Prostate gland (tissue), 2 donors: ENCODE data around the gene FAM186B. TPM values are rescaled to one million over a fixed set of nuclear protein-coding genes. Genes with fewer than 3 reads are reported as not detected.

Experiments
- DNase-seq: peaks from one replicate; pipeline ENCODE4 v3.0.0-alpha.2; 2019; ENCODE audit warnings: low spot score
- H3K27ac ChIP-seq, 2 donors: fragments of 200-600 bp; sonication (generic); 2 replicates each; pipeline ENCODE4 v1.5.1; 2017 to 2019
- H3K27me3 ChIP-seq: fragments of 200-600 bp; sonication (generic); replicated peaks from 2 replicates; pipeline ENCODE4 v1.5.1; 2019; ENCODE audit not compliant: insufficient read depth
- H3K36me3 ChIP-seq, 2 donors: fragments of 200-600 bp; sonication (generic); 1 replicate in 1 of 2; 2 replicates in 1 of 2; pipeline versions ENCODE4 v1.5.1 to v1.8.1; 2017 to 2019
- H3K4me1 ChIP-seq: fragments of 200-600 bp; sonication (generic); replicated peaks from 2 replicates; pipeline ENCODE4 v1.5.1; 2019
- H3K4me3 ChIP-seq, 2 donors: fragments of 200-600 bp; sonication (generic); 2 replicates each; pipeline ENCODE4 v1.5.1; 2017 to 2019
- H3K9me3 ChIP-seq: fragments of 200-600 bp; sonication (generic); 2 replicates; pipeline ENCODE4 v1.5.1; 2017
- POLR2A ChIP-seq: fragments of 450-650 bp; IDR thresholded peaks from one replicate; pipeline ENCODE4 v1.6.1; 2016; ENCODE audit warnings: antibody characterized with exemption, mild to moderate bottlenecking
- POLR2AphosphoS5 ChIP-seq: sonication (generic); formaldehyde crosslinking; IDR thresholded peaks from one replicate; pipeline ENCODE4 v1.6.1; 2017; ENCODE audit warnings: antibody characterized with exemption
- WGBS: methylation state at CpG from one replicate; pipeline ENCODE4 v1.1.5; 2018; 5-methylcytosine and 5-hydroxymethylcytosine counted together
- intact Hi-C: fragments of 100-400 bp; cut with DNase I; formaldehyde crosslinking; loops from one replicate; pipeline ENCODE4 v1.14.2; 2022
- total RNA-seq, 2 donors: library from RNA; depleted of rRNA; stranded (reverse); fragments of >200 nt; gene quantifications; one replicate each; pipeline ENCODE4 v1.1.0, GENCODE V29; 2016
- TF ChIP-seq, protein P1 (sequence below), 4 experiments: fragments of 200-600 bp in 2 of 4; fragments of 450-650 bp in 2 of 4; sonication (generic) in 2 of 4; IDR thresholded peaks; 1 replicate in 3 of 4; 2 replicates in 1 of 4; pipeline ENCODE4 v1.5.1; 2016 to 2019; ENCODE audit warnings: antibody characterized with exemption in 4 of 4, mild to moderate bottlenecking in 2 of 4, moderate library complexity in 2 of 4

FAM186B gene
- total RNA-seq, 2 donors from 2014 or later = 0.23 to 10.0 TPM

DNA sequence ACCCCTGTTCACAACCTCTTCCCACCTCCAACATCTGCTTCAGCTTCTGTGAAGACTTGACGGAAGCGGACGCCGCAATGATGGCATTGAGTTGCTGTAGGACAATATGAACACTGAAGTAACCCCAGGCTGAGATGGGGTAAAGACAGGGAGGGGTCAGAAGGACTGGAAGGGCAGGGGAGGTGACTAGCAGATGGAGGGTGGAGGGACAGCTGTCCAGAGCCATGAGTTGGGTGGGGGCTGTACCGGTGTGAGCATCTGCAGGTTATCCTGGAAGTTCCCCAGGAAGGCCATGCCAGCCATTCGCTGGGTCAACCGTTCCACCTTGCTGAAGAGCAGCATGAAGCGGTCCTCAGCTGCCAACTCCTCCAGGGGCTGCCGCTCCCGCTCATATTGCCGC lies 44.0 kb upstream of the FAM186B start:
- Histone ChIP-seq H3K4me1 (no peaks in the 10 kb centered on the region), H3K27ac (no peak overlapping the region), H3K9me3 (no peaks in the 10 kb centered on the region), H3K27me3 (no peaks in the 10 kb centered on the region), H3K4me3 (no peak overlapping the region), H3K36me3 (no peaks in the 10 kb centered on the region)
- DNase-seq = no peak
- TF ChIP-seq, protein P1, sequence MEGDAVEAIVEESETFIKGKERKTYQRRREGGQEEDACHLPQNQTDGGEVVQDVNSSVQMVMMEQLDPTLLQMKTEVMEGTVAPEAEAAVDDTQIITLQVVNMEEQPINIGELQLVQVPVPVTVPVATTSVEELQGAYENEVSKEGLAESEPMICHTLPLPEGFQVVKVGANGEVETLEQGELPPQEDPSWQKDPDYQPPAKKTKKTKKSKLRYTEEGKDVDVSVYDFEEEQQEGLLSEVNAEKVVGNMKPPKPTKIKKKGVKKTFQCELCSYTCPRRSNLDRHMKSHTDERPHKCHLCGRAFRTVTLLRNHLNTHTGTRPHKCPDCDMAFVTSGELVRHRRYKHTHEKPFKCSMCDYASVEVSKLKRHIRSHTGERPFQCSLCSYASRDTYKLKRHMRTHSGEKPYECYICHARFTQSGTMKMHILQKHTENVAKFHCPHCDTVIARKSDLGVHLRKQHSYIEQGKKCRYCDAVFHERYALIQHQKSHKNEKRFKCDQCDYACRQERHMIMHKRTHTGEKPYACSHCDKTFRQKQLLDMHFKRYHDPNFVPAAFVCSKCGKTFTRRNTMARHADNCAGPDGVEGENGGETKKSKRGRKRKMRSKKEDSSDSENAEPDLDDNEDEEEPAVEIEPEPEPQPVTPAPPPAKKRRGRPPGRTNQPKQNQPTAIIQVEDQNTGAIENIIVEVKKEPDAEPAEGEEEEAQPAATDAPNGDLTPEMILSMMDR (IDR thresholded peaks at IDR 0.05) = no peak
- TF ChIP-seq POLR2AphosphoS5 (no peak), POLR2A (no peak)
- 93% methylated on average over 11 of the region's 11 CpGs for WGBS
- intact Hi-C loops = no loop called here

DNA sequence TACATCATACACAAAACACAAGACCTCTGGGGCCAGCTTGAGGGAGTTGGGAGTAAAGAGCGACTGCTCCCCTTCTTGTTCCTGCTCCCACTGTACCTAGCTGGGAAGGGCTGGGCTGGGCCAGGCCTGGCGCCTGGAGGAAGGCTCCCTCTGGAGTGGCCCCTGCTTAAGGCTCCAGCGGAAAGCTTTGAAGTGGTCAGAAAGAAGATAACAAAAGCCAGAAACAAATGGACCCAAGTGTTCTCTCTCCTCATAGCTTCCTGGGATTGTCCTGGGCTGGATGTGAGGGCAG lies 43.2 kb upstream of the FAM186B start:
- DNase-seq = no peak
- H3K4me1 ChIP-seq = no peaks in the 10 kb centered on the region
- TF ChIP-seq, protein P1 (IDR thresholded peaks at IDR 0.05) = no peak
- TF ChIP-seq POLR2A (no peak), POLR2AphosphoS5 (no peak)
- no peaks in the 10 kb centered on the region for H3K9me3 ChIP-seq
- no peaks in the 10 kb centered on the region for H3K27me3 ChIP-seq
- intact Hi-C loops = no loop called here
- WGBS = 83% methylated on average over 3 of the region's 3 CpGs
- no peak overlapping the region for H3K4me3 ChIP-seq
- H3K36me3 ChIP-seq = no peaks in the 10 kb centered on the region
- no peak overlapping the region for H3K27ac ChIP-seq

DNA sequence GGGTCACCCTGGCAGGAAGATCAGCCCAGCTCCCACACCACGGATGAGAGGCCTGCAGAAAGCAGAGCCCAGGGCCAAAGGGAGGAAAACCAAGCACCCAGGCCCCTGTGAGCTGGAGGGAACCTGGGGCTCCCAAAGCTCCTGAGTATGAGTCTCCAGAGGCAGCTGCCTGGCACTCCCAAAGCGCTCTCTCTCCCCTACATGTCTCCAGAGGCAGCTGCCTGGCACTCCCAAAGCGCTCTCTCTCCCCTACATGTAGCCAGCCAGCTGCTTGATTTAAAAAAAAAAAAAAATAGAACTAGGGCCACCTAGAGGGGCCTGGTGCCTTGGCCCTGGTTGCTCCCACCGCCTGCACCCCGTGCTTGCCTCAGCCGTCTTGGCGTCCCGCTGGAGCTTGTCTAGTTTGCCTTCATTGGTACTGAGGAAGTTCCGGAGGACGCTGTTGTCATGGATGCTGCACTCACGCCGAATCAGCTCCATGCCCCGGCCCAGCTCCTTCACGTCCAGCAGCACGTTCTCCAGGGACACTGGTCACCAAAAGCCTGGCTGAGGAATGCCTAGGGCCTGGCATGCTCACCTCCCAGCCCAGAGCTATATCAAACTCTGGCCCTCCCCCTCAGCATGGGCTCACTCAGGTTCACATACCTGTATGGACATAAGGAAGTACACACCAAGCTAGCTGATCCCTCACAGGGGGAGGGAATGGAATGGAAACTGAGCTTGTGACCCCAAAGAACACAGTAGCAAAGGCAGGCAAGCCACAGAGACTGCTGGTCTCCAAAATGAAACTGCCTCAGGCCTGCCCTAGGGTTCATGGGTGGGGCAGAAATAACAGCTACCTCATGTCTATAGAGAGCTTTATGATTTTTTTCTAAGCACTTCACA lies 42.6 kb upstream of the FAM186B start:
- Histone ChIP-seq H3K9me3 (no peaks in the 10 kb centered on the region), H3K27me3 (no peaks in the 10 kb centered on the region), H3K27ac (no peak overlapping the region), H3K4me3 (no peak overlapping the region), H3K36me3 (peaks cover 0 to 1% of the 10 kb centered on the region in 2 donors), H3K4me1 (no peaks in the 10 kb centered on the region)
- intact Hi-C loops = no loop called here
- 77% methylated on average over 15 of the region's 15 CpGs for WGBS
- no peak for DNase-seq
- TF ChIP-seq POLR2A = no peak
- TF ChIP-seq POLR2AphosphoS5 = no peak
- TF ChIP-seq, protein P1 (IDR thresholded peaks at IDR 0.05) = no peak

DNA sequence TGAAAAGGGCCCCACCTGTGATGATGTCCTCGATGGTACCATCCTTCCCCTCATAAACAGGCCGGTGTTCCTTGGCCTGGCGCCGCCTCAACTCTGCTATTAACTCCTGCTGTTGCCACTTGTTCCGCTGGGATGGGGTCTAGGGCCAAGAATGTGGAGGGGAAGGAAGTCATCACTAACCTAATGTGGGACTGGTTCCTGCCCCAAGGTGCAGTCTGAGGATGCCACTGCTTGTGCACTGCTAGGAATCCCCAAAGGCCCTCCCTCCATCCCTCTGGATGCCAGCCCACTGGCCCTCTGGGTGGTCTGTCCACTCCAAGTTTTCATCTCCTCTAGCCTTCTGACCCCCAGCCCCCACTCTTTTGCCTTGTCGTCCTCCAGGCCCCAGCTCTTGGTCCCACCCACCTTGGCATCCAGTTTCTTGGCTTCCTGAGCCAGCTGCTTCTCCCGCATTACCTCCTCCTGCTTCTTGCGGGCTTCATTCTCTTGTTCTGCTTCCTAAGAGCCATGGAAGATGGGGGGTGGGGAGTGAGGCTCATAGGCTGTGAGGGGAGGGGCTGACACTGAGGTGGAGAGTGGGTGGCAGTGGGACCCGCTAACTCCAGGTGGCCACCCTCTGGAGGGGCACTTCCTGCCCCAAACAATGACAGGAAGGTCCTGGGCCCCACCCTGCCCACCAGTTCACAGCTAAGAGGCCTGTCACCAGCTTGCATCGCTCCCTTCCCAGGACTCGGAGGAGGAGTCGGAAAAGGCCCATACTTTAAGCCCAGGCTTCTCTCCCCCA lies 41.6 kb upstream of the FAM186B start:
- Histone ChIP-seq H3K36me3 (peaks cover 0 to 5% of the 10 kb centered on the region in 2 donors), H3K27me3 (no peaks in the 10 kb centered on the region), H3K27ac (no peak overlapping the region), H3K4me1 (no peaks in the 10 kb centered on the region), H3K4me3 (no peak overlapping the region), H3K9me3 (no peaks in the 10 kb centered on the region)
- no peak for DNase-seq
- TF ChIP-seq POLR2A = no peak
- no peak for TF ChIP-seq POLR2AphosphoS5
- TF ChIP-seq, protein P1 (IDR thresholded peaks at IDR 0.05) = no peak
- intact Hi-C loops = loop anchor here (1.0 kb wide), 1 partner anchor 26 kb away; no protein-coding TSS in a partner anchor
- WGBS = 55% methylated on average over 12 of the region's 12 CpGs
